SK-N-SH (cell line): ENCODE results near the gene EXOC4. TPM values are rescaled to one million over a fixed set of nuclear protein-coding genes. Genes with fewer than 3 reads are reported as not detected.
A peak's percentile ranks its signal among the peaks of the same experiment; 100 is the strongest.

Experiments
- CTCF ChIA-PET: fragments of 300-600, 350-600 bp; formaldehyde crosslinking; extraction: SDS; loops from one replicate; lab custom pipeline; 2021; lab: Yijun Ruan, JAX
- POLR2A ChIA-PET: fragments of 350-600 bp; sonication (Branson Sonifier 250); formaldehyde crosslinking; extraction: SDS; loops from one replicate; lab custom pipeline; 2020; ENCODE audit warnings: antibody characterized with exemption, inconsistent platforms; lab: Yijun Ruan, JAX
- DNase-seq: peaks from one replicate; pipeline ENCODE4 v3.0.0; 2012
- H2AFZ ChIP-seq: fragments of 200-600 bp; sonication (generic); 2 replicates; pipeline ENCODE4 v1.8.1; 2016; ENCODE audit warnings: antibody characterized with exemption, mild to moderate bottlenecking, low read depth
- H3F3A ChIP-seq: fragments of 200-600 bp; sonication (generic); replicated peaks from 2 replicates; pipeline ENCODE3; 2016; ENCODE audit warnings: antibody characterized with exemption, mild to moderate bottlenecking; ENCODE audit not compliant: insufficient read depth
- H3K27ac ChIP-seq, 2 experiments: fragments of 200-500 bp in 1 of 2; fragments of 200-600 bp in 1 of 2; sonication (Bioruptor generic) in 1 of 2; sonication (generic), shearing (Covaris generic) in 1 of 2; 2 replicates each; pipeline versions ENCODE4 v1.5.1 to v1.6.1; 2014 to 2016; ENCODE audit warnings: low read depth in 2 of 2, inconsistent platforms in 1 of 2, low read length in 1 of 2, mild to moderate bottlenecking in 1 of 2, mixed read lengths in 1 of 2
- H3K27me3 ChIP-seq: fragments of 200-600 bp; sonication (generic), shearing (Covaris generic); 2 replicates; pipeline ENCODE4 v1.6.1; 2016; ENCODE audit warnings: mixed run types; ENCODE audit not compliant: insufficient read depth
- H3K36me3 ChIP-seq, 2 experiments: fragments of 200-500 bp in 1 of 2; fragments of 200-600 bp in 1 of 2; sonication (Bioruptor generic) in 1 of 2; sonication (generic) in 1 of 2; replicated peaks in 1 of 2; 2 replicates each; pipeline versions ENCODE3 to v1.5.1; 2014 to 2016; ENCODE audit warnings: low read length in 1 of 2, mild to moderate bottlenecking in 1 of 2; ENCODE audit not compliant: insufficient read depth in 2 of 2, control insufficient read depth in 1 of 2
- H3K4me1 ChIP-seq, 2 experiments: fragments of 200-500 bp in 1 of 2; fragments of 200-600 bp in 1 of 2; sonication (Bioruptor generic) in 1 of 2; sonication (generic), shearing (Covaris generic) in 1 of 2; 2 replicates each; pipeline versions ENCODE4 v1.5.1 to v1.6.1; 2014 to 2016; ENCODE audit warnings: low read depth in 1 of 2, low read length in 1 of 2, mixed run types in 1 of 2; ENCODE audit not compliant: insufficient read depth in 2 of 2, control insufficient read depth in 1 of 2
- H3K4me2 ChIP-seq: fragments of 200-600 bp; sonication (generic), shearing (Covaris generic); 2 replicates; pipeline ENCODE4 v1.6.1; 2017; ENCODE audit warnings: mixed run types
- H3K4me3 ChIP-seq, 2 experiments: fragments of 200-500 bp in 1 of 2; fragments of 200-600 bp in 1 of 2; sonication (Bioruptor generic) in 1 of 2; sonication (generic), shearing (Covaris generic) in 1 of 2; 2 replicates each; pipeline versions ENCODE4 v1.5.1 to v1.8.1; 2014 to 2016; ENCODE audit warnings: low read depth in 2 of 2, inconsistent platforms in 1 of 2, low read length in 1 of 2, mild to moderate bottlenecking in 1 of 2, mixed read lengths in 1 of 2, moderate library complexity in 1 of 2
- H3K79me2 ChIP-seq: fragments of 200-600 bp; sonication (generic); 2 replicates; pipeline ENCODE4 v1.8.1; 2017; ENCODE audit warnings: mild to moderate bottlenecking; ENCODE audit not compliant: insufficient read depth
- H3K9ac ChIP-seq: fragments of 200-600 bp; sonication (generic); 2 replicates; pipeline ENCODE4 v1.6.1; 2017; ENCODE audit warnings: mixed run types
- H3K9me2 ChIP-seq: fragments of 200-600 bp; sonication (generic); 2 replicates; pipeline ENCODE4 v1.6.1; 2017; ENCODE audit warnings: mixed run types
- H3K9me3 ChIP-seq: fragments of 200-600 bp; sonication (generic); 2 replicates; pipeline ENCODE4 v1.6.1; 2017; ENCODE audit warnings: mixed run types, mild to moderate bottlenecking, moderate library complexity
- H4K20me1 ChIP-seq: fragments of 200-600 bp; sonication (generic); 2 replicates; pipeline ENCODE4 v1.6.1; 2017; ENCODE audit warnings: mild to moderate bottlenecking, mixed run types; ENCODE audit not compliant: insufficient read depth
- ELF1 ChIP-seq: IDR thresholded peaks from 2 replicates; pipeline ENCODE4 v1.4.0; 2012
- EP300 ChIP-seq, 2 experiments: IDR thresholded peaks; 2 replicates each; pipeline versions ENCODE4 v1.4.0 to v1.6.1; 2012; ENCODE audit warnings: borderline replicate concordance in 1 of 2, low read depth in 1 of 2, low read length in 1 of 2
- FOSL2 ChIP-seq: IDR thresholded peaks from 2 replicates; pipeline ENCODE4 v1.4.0; 2012; ENCODE audit warnings: low read depth, mild to moderate bottlenecking, moderate library complexity, borderline replicate concordance
- FOXJ3 ChIP-seq: sonication (generic); formaldehyde crosslinking; IDR thresholded peaks from 2 replicates; pipeline ENCODE4 v1.5.1; 2020; ENCODE audit warnings: mild to moderate bottlenecking, missing genetic modification reagents
- FOXM1 ChIP-seq: IDR thresholded peaks from 2 replicates; pipeline ENCODE4 v1.4.0; 2012; ENCODE audit warnings: low read depth, mild to moderate bottlenecking
- GABPA ChIP-seq: IDR thresholded peaks from 2 replicates; pipeline ENCODE4 v1.4.0; 2012; ENCODE audit warnings: low read depth, mild to moderate bottlenecking
- GATA2 ChIP-seq: sonication (generic); formaldehyde crosslinking; IDR thresholded peaks from 2 replicates; pipeline ENCODE4 v1.5.0; 2020; ENCODE audit warnings: mild to moderate bottlenecking, missing genetic modification reagents
- MEF2A ChIP-seq: IDR thresholded peaks from 2 replicates; pipeline ENCODE4 v1.4.0; 2012; ENCODE audit warnings: low read depth, borderline replicate concordance
- NRF1 ChIP-seq: IDR thresholded peaks from 2 replicates; pipeline ENCODE4 v1.6.1; 2012; ENCODE audit warnings: low read depth, mild to moderate bottlenecking, low read length
- POLR2AphosphoS5 ChIP-seq: IDR thresholded peaks from 2 replicates; pipeline ENCODE4 v1.6.1; 2012; ENCODE audit warnings: low read depth, low read length
- RCOR1 ChIP-seq: fragments of 150-350 bp; IDR thresholded peaks from 2 replicates; pipeline ENCODE4 v1.6.1; 2017; ENCODE audit warnings: antibody characterized with exemption, low read length
- RXRA ChIP-seq: IDR thresholded peaks from 2 replicates; pipeline ENCODE4 v1.4.0; 2012; ENCODE audit warnings: low read depth, mild to moderate bottlenecking, borderline replicate concordance
- SMC3 ChIP-seq: IDR thresholded peaks from 2 replicates; pipeline ENCODE4 v1.6.1; 2012; ENCODE audit warnings: low read depth, low read length, improper control_type of control experiment
- TCF12 ChIP-seq: IDR thresholded peaks from 2 replicates; pipeline ENCODE4 v1.4.0; 2012
- TEAD4 ChIP-seq: IDR thresholded peaks from 2 replicates; pipeline ENCODE4 v1.4.0; 2012; ENCODE audit warnings: mild to moderate bottlenecking, borderline replicate concordance; ENCODE audit not compliant: insufficient read depth
- YY1 ChIP-seq: IDR thresholded peaks from 2 replicates; pipeline ENCODE4 v1.4.0; 2012; ENCODE audit warnings: low read depth, mild to moderate bottlenecking
- ZBTB33 ChIP-seq: IDR thresholded peaks from 2 replicates; pipeline ENCODE4 v1.4.0; 2012; ENCODE audit warnings: low read depth, borderline replicate concordance
- whole genome bisulfite sequencing: methylation state at CpG from one replicate; pipeline ENCODE4 v1.1.6; 2017; ENCODE audit warnings: low lambda C conversion rate; 5-methylcytosine and 5-hydroxymethylcytosine counted together
- polyA plus RNA-seq, 3 experiments: library from polyadenylated mRNA; depleted of rRNA; stranded (reverse); fragments of >200 nt; gene quantifications; 2 replicates each; pipeline ENCODE4 v1.2.3, GENCODE V29; 2012
- TF ChIP-seq, protein P1 (sequence below): fragments of 150-350 bp; IDR thresholded peaks from 2 replicates; pipeline ENCODE4 v1.6.1; 2016; ENCODE audit warnings: mild to moderate bottlenecking, low read depth, low read length
- TF ChIP-seq, protein P2 (sequence below): IDR thresholded peaks from 2 replicates; pipeline ENCODE4 v1.6.1; 2012; ENCODE audit warnings: mild to moderate bottlenecking, low read depth, low read length, moderate library complexity

EXOC4 gene
- polyA plus RNA-seq, 1 of the 3 experiments (the other 2 are of a cell fraction) = 37.3 TPM

DNA sequence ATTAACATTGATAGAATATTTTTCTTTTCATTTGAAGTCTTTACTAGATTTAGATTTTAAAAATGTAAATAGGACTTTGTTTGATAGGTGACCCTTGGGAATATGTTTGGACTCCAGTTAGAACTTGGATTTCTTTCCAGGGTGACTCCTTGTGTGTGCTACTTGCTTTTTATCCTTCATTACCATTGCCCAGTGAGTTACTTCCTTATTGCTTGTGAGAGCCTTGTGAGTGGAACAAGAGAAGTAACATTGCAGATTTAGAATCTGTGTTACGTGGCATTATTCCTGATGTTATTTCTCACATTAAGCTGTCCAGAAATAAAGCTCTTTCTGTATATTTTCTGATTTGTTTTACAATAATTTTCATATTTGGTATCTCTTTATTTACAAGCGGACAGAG, 746.3 kb downstream of the EXOC4 start (continued):
- TF ChIP-seq, protein P1, sequence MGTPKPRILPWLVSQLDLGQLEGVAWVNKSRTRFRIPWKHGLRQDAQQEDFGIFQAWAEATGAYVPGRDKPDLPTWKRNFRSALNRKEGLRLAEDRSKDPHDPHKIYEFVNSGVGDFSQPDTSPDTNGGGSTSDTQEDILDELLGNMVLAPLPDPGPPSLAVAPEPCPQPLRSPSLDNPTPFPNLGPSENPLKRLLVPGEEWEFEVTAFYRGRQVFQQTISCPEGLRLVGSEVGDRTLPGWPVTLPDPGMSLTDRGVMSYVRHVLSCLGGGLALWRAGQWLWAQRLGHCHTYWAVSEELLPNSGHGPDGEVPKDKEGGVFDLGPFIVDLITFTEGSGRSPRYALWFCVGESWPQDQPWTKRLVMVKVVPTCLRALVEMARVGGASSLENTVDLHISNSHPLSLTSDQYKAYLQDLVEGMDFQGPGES = no peak
- TF ChIP-seq POLR2AphosphoS5 = no peak

DNA sequence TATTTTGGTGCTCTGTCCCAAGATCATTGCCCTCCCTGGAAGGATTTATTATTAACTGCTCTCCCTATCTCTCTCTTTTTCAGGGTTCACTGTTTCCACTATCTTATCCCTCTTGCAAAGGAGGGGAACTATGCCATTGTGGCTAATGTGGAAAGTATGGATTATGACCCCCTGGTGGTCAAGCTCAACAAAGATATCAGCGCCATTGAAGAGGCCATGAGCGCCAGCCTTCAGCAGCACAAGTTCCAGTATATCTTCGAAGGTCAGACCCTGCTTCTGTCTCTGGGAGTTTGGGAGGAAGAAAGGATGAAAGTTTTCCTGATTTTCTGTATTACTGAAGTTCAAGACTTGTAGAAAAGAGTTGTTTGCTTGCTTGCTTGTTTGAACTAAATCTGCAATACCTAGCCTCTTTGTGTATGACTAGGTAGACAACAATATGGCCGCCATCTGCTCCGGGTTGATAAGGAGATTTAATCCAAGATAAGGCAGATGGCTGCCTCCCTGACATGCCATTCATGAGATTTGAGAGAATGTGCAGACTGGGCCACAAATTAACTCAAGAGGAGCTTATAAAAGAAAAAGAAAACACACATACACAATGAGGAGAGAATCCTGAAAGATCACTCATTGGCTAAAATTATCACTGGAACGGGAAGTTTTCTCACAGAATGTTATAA, 752.1 kb downstream of the EXOC4 start:
- no peak for DNase-seq
- Histone ChIP-seq H3K9me3 (no peaks in the 10 kb centered on the region), H3K27me3 (no peaks in the 10 kb centered on the region), H3K9me2 (no peaks in the 10 kb centered on the region), H3K4me2 (no peak overlapping the region), H3K36me3 (peaks cover 5 to 33% of the 10 kb centered on the region in 2 experiments), H3K9ac (no peak overlapping the region), H2AFZ (no peak overlapping the region), H3K4me3 (no peak overlapping the region), H3K4me1 (peaks cover 0 to 21% of the 10 kb centered on the region in 2 experiments; a peak in 2 of 4 replicates), H3K79me2 (no peaks in the 10 kb centered on the region), H4K20me1 (no peaks in the 10 kb centered on the region), H3F3A (no peaks in the 10 kb centered on the region), H3K27ac (peak overlapping the region in 1 of 2 experiments; percentile 86; a peak in 2 of 4 replicates)
- ChIA-PET POLR2A (no interaction called here), CTCF (interaction anchor here (0.8 to 5.0 kb wide), 2 partner anchors 11 to 333 kb away, joined by 3 to 17 read pairs; no protein-coding TSS in a partner anchor)
- TF ChIP-seq ELF1 (no peak), TEAD4 (no peak), RXRA (no peak), FOSL2 (no peak), EP300 (IDR thresholded peaks at IDR 0.05; ENCODE audit: borderline replicate concordance in 1 of 2, low read depth in 1 of 2, low read length in 1 of 2) (peak in 1 of 2 experiments; percentile 51; a peak in 1 of 4 replicates), GABPA (no peak), RCOR1 (no peak), FOXJ3 (no peak), YY1 (no peak), ZBTB33 (no peak), NRF1 (no peak), GATA2 (CRISPR knock-in tag) (peak; percentile 57), TCF12 (no peak), SMC3 (no peak), MEF2A (no peak), FOXM1 (no peak)
- TF ChIP-seq, protein P2, sequence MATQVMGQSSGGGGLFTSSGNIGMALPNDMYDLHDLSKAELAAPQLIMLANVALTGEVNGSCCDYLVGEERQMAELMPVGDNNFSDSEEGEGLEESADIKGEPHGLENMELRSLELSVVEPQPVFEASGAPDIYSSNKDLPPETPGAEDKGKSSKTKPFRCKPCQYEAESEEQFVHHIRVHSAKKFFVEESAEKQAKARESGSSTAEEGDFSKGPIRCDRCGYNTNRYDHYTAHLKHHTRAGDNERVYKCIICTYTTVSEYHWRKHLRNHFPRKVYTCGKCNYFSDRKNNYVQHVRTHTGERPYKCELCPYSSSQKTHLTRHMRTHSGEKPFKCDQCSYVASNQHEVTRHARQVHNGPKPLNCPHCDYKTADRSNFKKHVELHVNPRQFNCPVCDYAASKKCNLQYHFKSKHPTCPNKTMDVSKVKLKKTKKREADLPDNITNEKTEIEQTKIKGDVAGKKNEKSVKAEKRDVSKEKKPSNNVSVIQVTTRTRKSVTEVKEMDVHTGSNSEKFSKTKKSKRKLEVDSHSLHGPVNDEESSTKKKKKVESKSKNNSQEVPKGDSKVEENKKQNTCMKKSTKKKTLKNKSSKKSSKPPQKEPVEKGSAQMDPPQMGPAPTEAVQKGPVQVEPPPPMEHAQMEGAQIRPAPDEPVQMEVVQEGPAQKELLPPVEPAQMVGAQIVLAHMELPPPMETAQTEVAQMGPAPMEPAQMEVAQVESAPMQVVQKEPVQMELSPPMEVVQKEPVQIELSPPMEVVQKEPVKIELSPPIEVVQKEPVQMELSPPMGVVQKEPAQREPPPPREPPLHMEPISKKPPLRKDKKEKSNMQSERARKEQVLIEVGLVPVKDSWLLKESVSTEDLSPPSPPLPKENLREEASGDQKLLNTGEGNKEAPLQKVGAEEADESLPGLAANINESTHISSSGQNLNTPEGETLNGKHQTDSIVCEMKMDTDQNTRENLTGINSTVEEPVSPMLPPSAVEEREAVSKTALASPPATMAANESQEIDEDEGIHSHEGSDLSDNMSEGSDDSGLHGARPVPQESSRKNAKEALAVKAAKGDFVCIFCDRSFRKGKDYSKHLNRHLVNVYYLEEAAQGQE = no peak
- 88% methylated on average over 6 of the region's 6 CpGs for WGBS
